HCT116 (cell line): Measurements from ENCODE around the gene CLIP2. TPM values are rescaled to one million over a fixed set of nuclear protein-coding genes. Genes with fewer than 3 reads are reported as not detected.

Experiments used
- ATAC-seq: fragments of 200-7000 bp; cut with Tn5 transposase; 2 replicates; pipeline ENCODE4 v1.9.1; 2020; ENCODE audit warnings: mild to moderate bottlenecking, moderate library complexity
- BruUV-seq: library from RNA; stranded (reverse); fragments of 400-500 nt; replicated peaks from 2 replicates; lab custom pipeline; 2021; lab: Mats Ljungman, UMichigan
- CTCF ChIA-PET: fragments of 300-600 bp; sonication (Branson Sonifier 250); formaldehyde crosslinking; loops from one replicate; lab custom pipeline; 2021; ENCODE audit warnings: antibody characterized with exemption; lab: Charles Lee
- POLR2A ChIA-PET: fragments of 300-600, 350-600 bp; sonication (Branson Sonifier 250); formaldehyde crosslinking; loops from one replicate; lab custom pipeline; 2021; ENCODE audit warnings: antibody characterized with exemption; lab: Charles Lee
- RAD21 ChIA-PET, 2 experiments: fragments of 300-600 bp; sonication (Branson Sonifier 250); formaldehyde crosslinking; loops; one replicate each; lab custom pipeline; 2023; ENCODE audit warnings: low total read pairs in 2 of 2; ENCODE audit not compliant: uncharacterized antibody in 2 of 2, unreplicated experiment in 2 of 2, low non-redundant PET in 1 of 2; lab: Charles Lee
- DNase-seq: peaks from one replicate; pipeline ENCODE4 v3.0.0-alpha.2; 2010; ENCODE audit warnings: low read depth, low spot score
- H2AFZ ChIP-seq: fragments of 200-600 bp; shearing (Covaris generic), sonication (generic); 2 replicates; pipeline ENCODE4 v1.6.1; 2017; ENCODE audit warnings: low read depth, mixed run types, mixed read lengths, antibody characterized with exemption, low read length; ENCODE audit not compliant: poor library complexity, severe bottlenecking
- H3K27ac ChIP-seq: 2 replicates; pipeline ENCODE4 v1.5.1; 2012; ENCODE audit warnings: low read depth, low read length
- H3K27me3 ChIP-seq: fragments of 200-600 bp; sonication (generic); 2 replicates; pipeline ENCODE4 v1.6.1; 2016; ENCODE audit warnings: mixed run types, low read length, mixed read lengths; ENCODE audit not compliant: insufficient read depth
- H3K36me3 ChIP-seq, 2 experiments: fragments of 200-500 bp in 1 of 2; fragments of 200-600 bp in 1 of 2; sonication (Bioruptor generic) in 1 of 2; sonication (generic) in 1 of 2; 2 replicates each; pipeline versions ENCODE4 v1.5.1 to v1.6.1; 2014 to 2016; ENCODE audit warnings: low read length in 2 of 2, inconsistent platforms in 1 of 2, mixed read lengths in 1 of 2, mixed run types in 1 of 2; ENCODE audit not compliant: insufficient read depth in 2 of 2, control insufficient read depth in 1 of 2
- H3K4me1 ChIP-seq, 2 experiments: fragments of 200-600 bp in 1 of 2; sonication (generic) in 1 of 2; 2 replicates each; pipeline versions ENCODE4 v1.5.1 to v1.6.1; 2012 to 2017; ENCODE audit warnings: low read length in 2 of 2, inconsistent platforms in 1 of 2, mild to moderate bottlenecking in 1 of 2, mixed read lengths in 1 of 2, mixed run types in 1 of 2, moderate library complexity in 1 of 2; ENCODE audit not compliant: insufficient read depth in 2 of 2, control insufficient read depth in 1 of 2
- H3K4me2 ChIP-seq: fragments of 200-600 bp; sonication (generic); 2 replicates; pipeline ENCODE4 v1.6.1; 2017; ENCODE audit warnings: mixed run types, low read length, mixed read lengths
- H3K4me3 ChIP-seq, 2 experiments: fragments of 200-600 bp in 1 of 2; sonication (generic) in 1 of 2; replicated peaks in 1 of 2; 2 replicates each; pipeline ENCODE4 v1.5.1; 2011 to 2016; ENCODE audit warnings: low read length in 2 of 2, control low read depth in 1 of 2, low read depth in 1 of 2, mild to moderate bottlenecking in 1 of 2, mixed read lengths in 1 of 2, mixed run types in 1 of 2
- H3K79me2 ChIP-seq: fragments of 200-600 bp; sonication (generic); 2 replicates; pipeline ENCODE4 v1.6.1; 2017; ENCODE audit warnings: mild to moderate bottlenecking, mixed run types, low read length, moderate library complexity, mixed read lengths; ENCODE audit not compliant: insufficient read depth
- H3K9ac ChIP-seq: fragments of 200-600 bp; sonication (generic); 2 replicates; pipeline ENCODE4 v1.6.1; 2016; ENCODE audit warnings: low read length, mixed read lengths
- H3K9me2 ChIP-seq: fragments of 200-600 bp; sonication (generic), shearing (Covaris generic); 2 replicates; pipeline ENCODE4 v1.6.1; 2017; ENCODE audit warnings: mixed run types, mild to moderate bottlenecking, moderate library complexity; ENCODE audit not compliant: insufficient read depth
- H3K9me3 ChIP-seq, 2 experiments: fragments of 200-500 bp in 1 of 2; fragments of 200-600 bp in 1 of 2; sonication (Bioruptor generic) in 1 of 2; sonication (generic) in 1 of 2; 2 replicates each; pipeline ENCODE4 v1.6.1; 2014 to 2017; ENCODE audit warnings: low read length in 2 of 2, mixed read lengths in 2 of 2, inconsistent platforms in 1 of 2, low read depth in 1 of 2, mild to moderate bottlenecking in 1 of 2, mixed run types in 1 of 2, moderate library complexity in 1 of 2; ENCODE audit not compliant: control insufficient read depth in 1 of 2, insufficient read depth in 1 of 2
- H4K20me1 ChIP-seq: fragments of 200-600 bp; sonication (generic), shearing (Covaris generic); 2 replicates; pipeline ENCODE4 v1.6.1; 2017; ENCODE audit warnings: mixed run types, mild to moderate bottlenecking, moderate library complexity; ENCODE audit not compliant: insufficient read depth
- CBX3 ChIP-seq: IDR thresholded peaks from 2 replicates; pipeline ENCODE4 v1.6.1; 2012; ENCODE audit warnings: low read depth
- CEBPB ChIP-seq: IDR thresholded peaks from 2 replicates; pipeline ENCODE4 v1.6.1; 2012; ENCODE audit warnings: low read depth
- ELF1 ChIP-seq: IDR thresholded peaks from 2 replicates; pipeline ENCODE4 v1.6.1; 2012; ENCODE audit warnings: low read depth, borderline replicate concordance
- EZH2 ChIP-seq: fragments of 200-600 bp; sonication (generic); IDR thresholded peaks from 2 replicates; pipeline ENCODE4 v1.6.1; 2017; ENCODE audit warnings: antibody characterized with exemption, mixed run types
- FOSL1 ChIP-seq: IDR thresholded peaks from 2 replicates; pipeline ENCODE4 v1.6.1; 2012; ENCODE audit warnings: low read depth
- JUND ChIP-seq: IDR thresholded peaks from 2 replicates; pipeline ENCODE4 v1.6.1; 2012
- POLR2A ChIP-seq: IDR thresholded peaks from 2 replicates; pipeline ENCODE4 v1.7.0; 2011; ENCODE audit warnings: borderline replicate concordance; ENCODE audit not compliant: insufficient read depth, insufficient read length; ENCODE audit errors: extremely low read depth
- POLR2AphosphoS5 ChIP-seq: IDR thresholded peaks from 2 replicates; pipeline ENCODE4 v1.6.1; 2011; ENCODE audit warnings: mild to moderate bottlenecking, low read depth, low read length, moderate library complexity
- RAD21 ChIP-seq: IDR thresholded peaks from 2 replicates; pipeline ENCODE4 v1.6.1; 2012; ENCODE audit warnings: low read depth, mild to moderate bottlenecking
- SIN3A ChIP-seq: IDR thresholded peaks from 2 replicates; pipeline ENCODE4 v1.6.1; 2012; ENCODE audit warnings: low read depth
- SP1 ChIP-seq: IDR thresholded peaks from 2 replicates; pipeline ENCODE4 v1.6.1; 2012; ENCODE audit warnings: low read depth
- TCF7L2 ChIP-seq: IDR thresholded peaks from 2 replicates; pipeline ENCODE4 v1.7.0; 2011; ENCODE audit warnings: borderline replicate concordance, inconsistent platforms; ENCODE audit not compliant: insufficient read depth, insufficient read length; ENCODE audit errors: extremely low read depth
- YY1 ChIP-seq: IDR thresholded peaks from 2 replicates; pipeline ENCODE4 v1.6.1; 2011; ENCODE audit warnings: low read length, low read depth, moderate library complexity, mild to moderate bottlenecking; ENCODE audit not compliant: insufficient replicate concordance; ENCODE audit errors: extremely low read depth
- ZFX ChIP-seq: fragments of 450-650 bp; IDR thresholded peaks from 2 replicates; pipeline ENCODE4 v1.6.1; 2017
- ZNF274 ChIP-seq: fragments of 200-500 bp; sonication (Bioruptor generic); IDR thresholded peaks from 2 replicates; pipeline ENCODE4 v1.6.1; 2014; ENCODE audit warnings: mild to moderate bottlenecking, low read depth, low read length, inconsistent platforms
- intact Hi-C: fragments of 100-400 bp; cut with micrococcal nuclease; formaldehyde crosslinking; loops from 2 replicates; pipeline ENCODE4 v1.10.0; 2022
- total RNA-seq: library from RNA; stranded (reverse); gene quantifications from one replicate; pipeline ENCODE4 v1.2.1, GENCODE V29; 2021; ENCODE audit not compliant: unreplicated experiment
- TF ChIP-seq, protein P1 (sequence below), 3 experiments: fragments of 200-600 bp in 1 of 3; sonication (generic) in 1 of 3; IDR thresholded peaks in 2 of 3; conservative IDR thresholded peaks in 1 of 3; 2 replicates each; pipeline ENCODE4 v1.5.1; 2012 to 2017; ENCODE audit warnings: low read depth in 2 of 3, low read length in 2 of 3, antibody characterized with exemption in 1 of 3, borderline replicate concordance in 1 of 3, control low read depth in 1 of 3, mild to moderate bottlenecking in 1 of 3, mixed read lengths in 1 of 3, mixed run types in 1 of 3, moderate library complexity in 1 of 3; ENCODE audit not compliant: insufficient read depth in 1 of 3
- TF ChIP-seq, protein P2 (sequence below): IDR thresholded peaks from 2 replicates; pipeline ENCODE4 v1.6.1; 2012

The CLIP2 gene
- total RNA-seq, 1 experiment from 2014 or later, result 40.1 TPM

DNA sequence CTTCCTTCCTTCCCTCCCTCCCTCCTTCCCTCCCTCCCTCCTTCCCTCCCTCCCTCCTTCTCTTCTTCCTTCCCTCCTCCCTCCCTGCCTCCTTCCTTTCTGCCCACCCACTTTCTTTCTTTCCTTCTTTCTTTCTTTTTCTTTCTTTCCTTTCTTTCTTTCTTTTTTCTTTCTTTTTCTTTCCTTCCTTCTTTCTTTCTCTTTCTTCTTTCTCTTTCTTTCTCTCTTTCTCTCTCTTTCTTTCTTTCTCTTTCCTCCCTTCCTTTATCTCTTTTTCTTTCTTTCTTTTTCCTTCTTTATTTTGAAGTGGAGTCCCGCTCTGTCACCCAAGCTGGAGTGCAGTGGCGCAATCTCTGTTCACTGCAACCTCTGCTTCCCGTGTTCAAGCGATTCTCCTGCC is 130.8 kb downstream of the CLIP2 start:
- no peak overlapping the region for H2AFZ ChIP-seq
- ChIA-PET RAD21 (interaction anchor here in 1 of 2 experiments (0.6 kb wide), 1 partner anchor 204 kb away, joined by 3 read pairs; no protein-coding TSS in a partner anchor), POLR2A (no interaction called here)
- H3K4me3 ChIP-seq, result no peak overlapping the region
- TF ChIP-seq, protein P1, sequence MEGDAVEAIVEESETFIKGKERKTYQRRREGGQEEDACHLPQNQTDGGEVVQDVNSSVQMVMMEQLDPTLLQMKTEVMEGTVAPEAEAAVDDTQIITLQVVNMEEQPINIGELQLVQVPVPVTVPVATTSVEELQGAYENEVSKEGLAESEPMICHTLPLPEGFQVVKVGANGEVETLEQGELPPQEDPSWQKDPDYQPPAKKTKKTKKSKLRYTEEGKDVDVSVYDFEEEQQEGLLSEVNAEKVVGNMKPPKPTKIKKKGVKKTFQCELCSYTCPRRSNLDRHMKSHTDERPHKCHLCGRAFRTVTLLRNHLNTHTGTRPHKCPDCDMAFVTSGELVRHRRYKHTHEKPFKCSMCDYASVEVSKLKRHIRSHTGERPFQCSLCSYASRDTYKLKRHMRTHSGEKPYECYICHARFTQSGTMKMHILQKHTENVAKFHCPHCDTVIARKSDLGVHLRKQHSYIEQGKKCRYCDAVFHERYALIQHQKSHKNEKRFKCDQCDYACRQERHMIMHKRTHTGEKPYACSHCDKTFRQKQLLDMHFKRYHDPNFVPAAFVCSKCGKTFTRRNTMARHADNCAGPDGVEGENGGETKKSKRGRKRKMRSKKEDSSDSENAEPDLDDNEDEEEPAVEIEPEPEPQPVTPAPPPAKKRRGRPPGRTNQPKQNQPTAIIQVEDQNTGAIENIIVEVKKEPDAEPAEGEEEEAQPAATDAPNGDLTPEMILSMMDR (IDR thresholded peaks at IDR 0.05 in 2 of 3, conservative IDR thresholded peaks at IDR 0.05 in 1 of 3; ENCODE audit: borderline replicate concordance in 1 of 3, insufficient read depth in 1 of 3, low read depth in 2 of 3, low read length in 2 of 3), result no peak
- TF ChIP-seq, all 23 proteins: peak for 0
- no TSS peak for BruUV-seq
- Histone ChIP-seq H3K4me1 (peaks cover 2 to 13% of the 10 kb centered on the region in 2 experiments; a peak in 2 of 4 replicates), H3K9me2 (no peaks in the 10 kb centered on the region), H3K36me3 (no peaks in the 10 kb centered on the region), H3K79me2 (no peaks in the 10 kb centered on the region), H4K20me1 (no peaks in the 10 kb centered on the region), H3K4me2 (no peak overlapping the region), H3K9me3 (no peaks in the 10 kb centered on the region), H3K27ac (no peak overlapping the region), H3K9ac (no peak overlapping the region), H3K27me3 (no peaks in the 10 kb centered on the region)
- intact Hi-C loops, result no loop called here
- DNase-seq (no peak), ATAC-seq (no peak)
- CTCF ChIA-PET, result interaction anchor here (2.2 kb wide), 1 partner anchor 147 kb away, joined by 9 read pairs; no protein-coding TSS in a partner anchor

DNA sequence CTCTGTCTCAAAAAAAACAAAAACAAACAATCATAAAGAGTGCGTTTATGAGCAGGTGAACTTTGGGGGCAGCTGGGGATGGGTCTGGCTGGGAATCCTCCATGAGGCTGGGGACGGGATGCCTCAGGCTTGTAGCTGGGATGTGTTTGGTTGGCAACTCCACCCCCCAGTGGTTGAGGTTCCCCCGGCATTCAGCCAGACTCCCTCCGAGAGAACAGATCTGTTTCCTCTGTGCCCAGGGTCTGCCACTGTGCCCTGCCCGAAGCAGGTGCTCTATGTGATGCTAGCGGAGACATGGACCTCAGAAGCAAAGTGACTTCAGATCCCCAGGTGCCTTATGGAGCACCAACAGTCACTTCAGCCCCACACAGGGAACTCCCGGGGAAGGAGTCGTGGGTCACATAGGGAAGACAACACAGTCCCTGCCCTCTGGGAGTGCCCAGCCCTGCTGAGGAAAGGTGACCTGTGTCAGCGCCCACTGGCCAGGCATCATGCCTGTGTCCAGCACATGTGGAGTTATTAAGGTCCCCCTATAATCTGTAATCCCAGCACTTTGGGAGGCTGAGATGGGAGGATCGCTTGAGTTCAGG is 135.2 kb downstream of the CLIP2 start:
- Histone ChIP-seq H3K4me3 (no peak overlapping the region), H3K9me3 (no peaks in the 10 kb centered on the region), H3K27ac (no peak overlapping the region), H3K36me3 (no peaks in the 10 kb centered on the region), H3K9me2 (no peaks in the 10 kb centered on the region), H3K79me2 (no peaks in the 10 kb centered on the region), H2AFZ (no peak overlapping the region), H3K4me1 (peaks cover 2 to 3% of the 10 kb centered on the region in 2 experiments; a peak in 2 of 4 replicates), H4K20me1 (no peaks in the 10 kb centered on the region), H3K4me2 (no peak overlapping the region), H3K9ac (no peak overlapping the region), H3K27me3 (no peaks in the 10 kb centered on the region)
- intact Hi-C loops, result no loop called here
- ChIA-PET POLR2A (no interaction called here), RAD21 (no interaction called here), CTCF (no interaction called here)
- no TSS peak for BruUV-seq
- ATAC-seq, result no peak
- no peak for DNase-seq
- no peak for TF ChIP-seq TCF7L2
- TF ChIP-seq, protein P1 (IDR thresholded peaks at IDR 0.05 in 2 of 3, conservative IDR thresholded peaks at IDR 0.05 in 1 of 3; ENCODE audit: borderline replicate concordance in 1 of 3, insufficient read depth in 1 of 3, low read depth in 2 of 3, low read length in 2 of 3), result no peak
- TF ChIP-seq CEBPB, result no peak
- TF ChIP-seq ZNF274, result no peak
- TF ChIP-seq ELF1, result no peak
- TF ChIP-seq SP1, result no peak
- TF ChIP-seq FOSL1, result no peak
- TF ChIP-seq, protein P2, sequence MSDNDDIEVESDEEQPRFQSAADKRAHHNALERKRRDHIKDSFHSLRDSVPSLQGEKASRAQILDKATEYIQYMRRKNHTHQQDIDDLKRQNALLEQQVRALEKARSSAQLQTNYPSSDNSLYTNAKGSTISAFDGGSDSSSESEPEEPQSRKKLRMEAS, result no peak
- no peak for TF ChIP-seq EZH2
- TF ChIP-seq YY1, result no peak
- TF ChIP-seq POLR2AphosphoS5, result no peak
- no peak for TF ChIP-seq CBX3
- TF ChIP-seq JUND, result no peak
- no peak for TF ChIP-seq SIN3A
- TF ChIP-seq ZFX, result no peak
- TF ChIP-seq RAD21, result no peak
- no peak for TF ChIP-seq POLR2A
